Inferior parietal cortex (tissue), 1 donor: ENCODE data around the gene NEU1.
"Not testable (repeated sequence)": the region's sequence is repeated elsewhere in the genome, so short reads cannot be mapped to it uniquely, and the experiment has no call there.

Source experiments
- DNase-seq: peaks from one replicate; pipeline ENCODE4 v3.0.0-alpha.2; 2016; ENCODE audit errors: extremely low spot score

NEU1 gene

GRCh38 chr6:31874084-31874670 lies 11.6 kb upstream of the NEU1 start:
- DNase-seq = no peak

- no peak for DNase-seq
Measured at GRCh38 chr6:31871046-31871659, 8.5 kb upstream of the NEU1 start.

GRCh38 chr6:31870385-31870921 lies 7.8 kb upstream of the NEU1 start:
- no peak for DNase-seq

GRCh38 chr6:31869343-31869742 lies 6.7 kb upstream of the NEU1 start:
- DNase-seq = no peak

GRCh38 chr6:31868658-31868971 lies 6.0 kb upstream of the NEU1 start:
- DNase-seq = not testable (repeated sequence)

GRCh38 chr6:31865205-31866118 lies 2.8 kb upstream of the NEU1 start:
- no peak for DNase-seq

GRCh38 chr6:31864818-31865204 lies 2.2 kb upstream of the NEU1 start:
- DNase-seq = no peak

- not testable (repeated sequence) for DNase-seq
Measured at GRCh38 chr6:31864123-31864562, 1.5 kb upstream of the NEU1 start.

GRCh38 chr6:31861919-31862343 lies 690 bp downstream of the NEU1 start:
- no peak for DNase-seq

GRCh38 chr6:31861150-31861549 lies 1.5 kb downstream of the NEU1 start:
- no peak for DNase-seq

GRCh38 chr6:31860349-31860748 lies 2.3 kb downstream of the NEU1 start:
- no peak for DNase-seq

GRCh38 chr6:31859923-31860322 lies 2.7 kb downstream of the NEU1 start:
- DNase-seq = no peak

- no peak for DNase-seq
Measured at GRCh38 chr6:31858707-31859106, 3.9 kb downstream of the NEU1 start.

GRCh38 chr6:31857774-31858173 lies 4.8 kb downstream of the NEU1 start:
- DNase-seq = not testable (repeated sequence)

GRCh38 chr6:31851980-31852718 lies 10.5 kb downstream of the NEU1 start:
- not testable (repeated sequence) for DNase-seq

GRCh38 chr6:31851485-31851832 lies 11.2 kb downstream of the NEU1 start:
- no peak for DNase-seq

- DNase-seq = no peak
Measured at GRCh38 chr6:31850765-31851484, 11.7 kb downstream of the NEU1 start.

GRCh38 chr6:31847276-31847978 lies 15.2 kb downstream of the NEU1 start:
- DNase-seq = no peak

GRCh38 chr6:31844507-31844906 lies 18.1 kb downstream of the NEU1 start:
- no peak for DNase-seq

GRCh38 chr6:31842053-31842452 lies 20.6 kb downstream of the NEU1 start:
- no peak for DNase-seq

GRCh38 chr6:31839779-31840126 lies 22.9 kb downstream of the NEU1 start:
- DNase-seq = not testable (repeated sequence)
